HG02981 (cell line): Measurements from ENCODE around the gene CASK.

Experiments
- ATAC-seq: cut with Tn5 transposase; IDR thresholded peaks from one replicate; pipeline ENCODE4 v1.9.1; 2021; ENCODE audit warnings: mild to moderate bottlenecking, moderate library complexity; ENCODE audit not compliant: unreplicated experiment

CASK gene

DNA sequence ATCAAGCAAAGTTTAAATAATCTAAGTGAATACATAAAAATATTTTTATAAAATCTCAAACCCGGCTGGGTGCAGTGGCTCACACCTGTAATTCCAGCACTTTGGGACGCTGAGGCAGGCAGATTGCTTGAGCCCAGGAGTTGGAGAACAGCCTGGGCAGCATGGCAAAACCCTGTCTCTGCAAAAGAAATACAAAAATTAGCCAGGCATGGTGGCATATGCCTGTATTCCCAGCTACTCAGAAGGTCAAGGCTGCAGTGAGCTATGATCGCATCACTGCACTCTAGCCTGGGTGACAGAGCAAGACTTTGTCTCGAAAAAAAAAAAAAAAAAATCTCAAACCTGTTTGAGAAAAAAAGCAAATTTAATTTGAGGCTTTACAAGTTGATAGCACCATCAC, 331.4 kb downstream of the CASK start:
- ATAC-seq = no peak

DNA sequence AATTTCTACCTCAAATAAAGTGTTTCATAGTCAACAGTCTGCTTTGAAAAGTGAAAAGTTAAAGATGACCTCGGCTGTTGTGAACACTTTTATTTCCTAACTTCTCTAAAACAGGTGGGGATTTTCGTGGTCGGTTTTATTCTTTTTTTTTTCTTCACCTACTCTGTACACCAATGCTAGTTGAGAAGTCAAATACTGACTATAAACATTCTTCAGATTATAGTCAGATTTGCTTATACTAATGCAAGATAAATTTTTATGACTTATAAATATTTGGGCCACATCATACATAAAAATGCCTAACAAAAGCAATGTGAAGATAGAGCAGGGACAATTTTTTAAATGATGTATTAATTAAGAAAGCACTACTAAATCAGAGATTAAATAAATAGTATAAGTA, 332.7 kb downstream of the CASK start:
- no peak for ATAC-seq

DNA sequence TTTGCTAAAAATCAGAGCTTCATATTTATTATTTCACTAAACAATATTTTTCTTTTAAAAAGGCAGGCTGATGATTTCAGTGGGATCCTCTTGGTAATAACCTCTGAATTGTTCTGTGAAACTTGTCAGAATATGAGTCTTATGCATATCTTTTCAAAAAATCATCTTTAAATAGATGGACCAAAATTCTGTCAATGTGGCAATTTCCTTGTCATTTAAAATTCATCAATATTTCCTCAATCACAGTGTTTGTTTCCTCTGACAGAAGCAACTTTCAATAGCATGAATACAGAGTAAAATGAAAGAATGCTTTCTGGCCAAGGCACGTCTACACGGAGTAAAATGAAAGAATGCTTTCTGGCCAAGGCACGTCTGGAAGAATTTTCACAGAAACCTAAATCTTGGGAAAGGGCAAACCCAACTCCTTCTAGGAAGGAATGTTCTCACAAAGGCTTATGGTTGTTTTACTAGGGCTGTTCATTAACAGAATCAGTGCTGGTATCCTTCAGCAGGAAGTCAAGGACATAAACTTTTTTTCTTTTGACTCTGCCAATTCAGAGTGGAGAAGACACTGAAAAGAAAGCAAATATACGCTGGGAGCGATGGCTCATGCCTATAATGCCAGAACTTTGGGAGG, 333.6 kb downstream of the CASK start:
- no peak for ATAC-seq

DNA sequence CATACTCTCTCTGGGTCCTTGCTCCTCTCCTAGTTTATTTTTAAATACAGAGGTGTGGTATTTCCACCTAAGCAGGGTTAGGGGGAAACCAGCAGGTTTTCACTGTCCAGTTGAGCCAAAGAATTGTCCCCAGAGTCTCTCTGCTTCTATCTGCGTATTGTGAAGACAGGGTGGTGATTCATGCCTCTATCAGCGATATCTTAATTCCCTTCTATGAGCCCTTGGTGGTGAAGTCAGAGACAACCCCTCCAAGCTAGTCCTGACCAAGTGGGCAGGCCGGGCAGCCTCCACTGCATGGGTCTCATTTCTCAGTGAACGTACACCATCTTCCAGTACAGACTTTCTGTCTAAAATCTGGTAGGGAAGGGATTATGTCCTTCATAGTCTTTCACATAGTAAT, 335.1 kb downstream of the CASK start:
- ATAC-seq = no peak

DNA sequence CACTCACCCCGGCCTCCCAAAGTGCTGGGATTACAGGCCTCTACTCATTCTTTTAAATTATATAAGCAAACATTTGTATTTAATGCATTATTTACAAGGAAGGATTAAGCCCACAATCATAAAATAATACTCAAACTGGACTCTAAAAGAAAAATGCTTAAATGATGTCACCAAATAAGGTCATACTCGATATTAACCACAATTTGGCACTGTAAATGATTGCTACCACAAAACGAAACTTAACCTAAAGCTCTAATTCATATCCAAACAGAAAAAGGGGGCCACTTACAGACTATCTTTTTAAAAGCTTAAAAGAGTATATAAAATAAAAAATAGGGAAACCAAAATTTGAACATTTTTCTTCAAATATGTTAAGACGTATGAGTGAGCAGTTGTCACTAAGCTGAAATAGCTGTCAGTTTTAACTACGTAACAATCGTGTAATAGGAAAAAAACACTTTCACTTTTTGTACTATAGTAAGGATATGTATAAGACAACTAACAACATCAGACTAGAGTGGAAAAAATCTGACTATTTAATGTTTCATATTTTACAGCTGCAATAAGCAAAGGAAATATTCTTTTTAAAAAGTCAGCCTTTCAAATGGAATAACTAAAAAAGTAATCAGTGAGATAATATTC, 342.8 kb downstream of the CASK start:
- peak; percentile 60 for ATAC-seq

DNA sequence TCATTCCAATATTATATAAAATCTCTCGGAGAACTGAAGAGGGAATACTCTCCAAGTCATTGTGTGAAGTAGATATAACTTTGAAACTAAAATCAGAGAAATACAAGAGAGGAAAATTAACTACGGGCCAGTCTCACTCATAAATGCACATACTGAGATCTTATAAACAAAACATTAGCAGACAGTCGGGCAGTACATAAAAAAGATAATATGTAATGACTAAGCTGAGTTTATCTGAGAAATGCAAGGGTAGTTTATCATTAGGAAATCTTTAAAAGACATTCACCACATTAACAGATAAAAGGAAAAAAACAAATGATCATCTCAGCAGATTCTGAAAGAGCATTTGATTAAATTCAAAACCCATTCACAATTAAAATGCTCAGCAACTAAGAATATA, 359.5 kb downstream of the CASK start:
- ATAC-seq = no peak

DNA sequence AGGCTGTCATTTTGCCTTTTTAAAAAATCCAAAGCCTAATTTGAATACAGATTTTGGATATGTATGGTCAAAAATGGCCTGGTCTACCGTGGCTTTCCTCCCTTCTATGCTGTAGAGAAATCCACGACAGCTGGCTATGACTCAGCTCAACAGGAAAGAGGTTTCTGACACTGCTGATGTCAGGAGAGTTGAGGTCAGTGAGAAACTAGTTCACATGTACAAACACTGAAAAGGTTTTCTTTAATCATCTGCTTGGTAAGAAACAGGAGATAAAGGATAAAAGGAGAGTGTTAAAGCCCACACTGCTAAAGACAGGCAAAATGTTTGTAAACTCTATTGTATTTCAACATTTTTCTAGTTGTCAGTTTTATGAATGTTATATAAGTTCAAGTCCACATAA, 362.3 kb downstream of the CASK start:
- ATAC-seq = peak; percentile 93

DNA sequence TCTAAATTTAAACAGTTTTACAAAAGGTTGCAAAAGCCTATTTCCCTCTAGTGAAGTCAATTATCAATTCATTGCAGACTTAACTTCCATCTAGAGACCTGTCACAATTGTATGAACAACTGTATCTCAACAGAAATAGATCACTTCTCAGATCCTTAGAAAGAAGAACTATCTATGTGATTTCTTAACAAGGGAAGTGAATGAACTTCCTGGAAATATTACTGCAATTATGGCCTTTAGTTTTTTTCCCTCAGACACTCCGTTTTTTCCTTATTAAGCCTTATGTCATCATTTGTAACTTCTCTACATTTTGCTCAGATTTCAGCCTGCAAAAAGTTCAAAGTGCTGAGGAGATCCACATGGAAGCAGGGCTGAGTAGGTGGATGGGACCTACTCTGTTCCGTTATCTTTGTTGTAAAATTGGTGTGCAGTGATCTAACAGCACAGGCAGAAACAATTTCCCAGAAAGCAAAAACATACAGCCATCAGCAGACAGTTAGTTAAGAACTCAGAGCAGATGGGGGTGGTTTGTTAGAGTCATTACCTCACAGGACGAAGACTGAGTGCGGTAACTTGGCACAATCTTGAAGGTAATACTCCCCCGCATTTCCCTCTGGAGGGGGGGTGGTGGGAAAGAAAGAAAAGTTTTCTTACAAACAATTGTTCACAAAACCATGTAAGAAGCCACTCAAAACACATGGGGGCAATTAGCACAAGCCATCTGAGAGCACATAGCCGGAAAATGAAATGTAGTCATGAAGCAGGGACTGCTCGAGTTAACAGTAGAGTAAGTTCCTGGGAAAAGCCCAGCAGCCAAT, 363.9 kb downstream of the CASK start:
- ATAC-seq = no peak

DNA sequence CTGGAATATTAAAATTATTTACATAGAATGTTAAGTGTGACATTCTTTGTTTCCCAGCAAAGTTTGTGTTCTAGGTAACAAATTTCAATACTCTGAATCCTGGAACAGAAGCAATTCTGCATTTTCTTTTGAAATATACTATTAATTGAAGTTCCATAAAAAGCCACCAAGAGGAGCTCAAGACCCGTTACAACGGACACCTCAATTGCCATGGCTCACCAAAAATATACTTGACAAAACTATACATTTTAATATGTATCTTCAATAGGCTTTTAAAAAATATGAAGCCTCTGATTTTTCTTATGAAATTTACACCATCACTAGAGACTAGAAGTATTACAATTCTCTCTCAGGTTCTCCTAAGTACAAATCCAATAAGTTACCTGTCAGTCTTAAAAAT, 364.8 kb downstream of the CASK start:
- no peak for ATAC-seq

DNA sequence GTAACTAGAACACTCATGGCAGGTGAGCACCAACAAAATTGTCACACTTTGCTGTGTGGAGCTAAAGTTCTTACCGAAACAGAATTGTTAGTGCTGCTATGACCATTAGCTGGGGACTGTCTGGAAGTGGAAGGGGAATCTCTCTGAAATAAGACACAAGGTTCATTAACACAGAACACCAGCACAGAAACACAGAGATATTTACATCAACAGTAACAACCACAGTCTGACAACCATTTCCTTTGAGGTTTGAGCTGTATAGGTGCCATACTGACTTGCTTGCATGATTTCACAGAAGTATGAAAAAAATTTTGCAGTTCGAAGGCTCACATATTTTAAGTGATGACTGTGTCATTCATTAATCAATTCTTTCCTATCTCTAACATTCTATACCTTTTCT, 366.4 kb downstream of the CASK start:
- ATAC-seq = peak; percentile 61

DNA sequence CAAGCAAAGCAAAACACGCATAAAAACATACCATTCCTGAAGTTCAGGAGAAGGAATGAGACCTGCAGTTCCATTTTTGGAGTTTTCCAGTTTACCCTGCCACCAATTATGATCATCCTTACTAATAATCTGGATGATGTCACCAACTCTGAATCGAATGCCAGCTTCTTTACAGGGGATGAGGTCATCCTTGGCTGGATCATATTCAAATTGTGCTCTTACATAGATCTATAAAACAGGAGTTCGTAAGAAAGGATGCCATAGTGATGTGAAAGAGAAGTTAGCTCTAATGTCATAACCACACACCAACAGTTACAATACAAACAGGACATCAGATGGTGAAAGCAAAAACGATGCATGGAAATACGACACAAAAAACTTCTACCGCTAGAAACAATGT, 369.7 kb downstream of the CASK start:
- no peak for ATAC-seq

DNA sequence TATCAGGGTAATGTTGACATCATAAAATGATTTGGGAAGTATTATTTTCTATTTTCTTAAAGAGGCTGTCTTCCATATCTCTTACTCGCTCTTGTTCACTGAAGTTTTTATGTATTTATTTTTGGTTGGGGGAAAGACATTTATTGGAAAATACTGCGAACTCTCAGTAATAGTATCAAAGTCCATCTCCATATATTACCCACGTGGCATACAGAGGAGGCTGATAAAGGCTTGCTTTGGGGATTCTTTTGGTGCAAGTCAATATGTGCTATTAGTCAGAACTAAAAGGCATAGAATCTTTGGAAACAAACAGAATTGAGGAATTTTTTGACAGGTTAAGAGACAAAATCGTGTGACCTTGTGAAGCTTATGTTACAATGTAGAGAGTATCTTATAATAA, 374.9 kb downstream of the CASK start:
- ATAC-seq = no peak

DNA sequence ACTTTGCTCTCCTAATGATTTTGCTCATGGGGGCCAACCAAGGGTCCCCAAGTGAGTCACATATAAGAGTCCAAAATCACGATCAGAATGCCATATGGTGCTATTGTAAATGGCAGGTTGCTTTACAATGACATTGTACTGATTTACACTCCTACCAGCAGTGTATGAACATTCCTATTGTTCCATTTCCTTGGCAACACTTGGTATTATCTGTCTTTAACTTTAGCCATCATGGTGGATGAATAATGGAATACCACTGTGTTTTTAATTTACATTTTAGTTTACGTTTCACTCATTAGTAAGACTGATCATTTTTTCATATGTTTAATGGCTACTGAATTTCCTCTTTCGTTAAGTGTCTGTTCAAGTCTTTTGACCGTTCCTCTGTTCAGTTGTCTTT, 379.7 kb downstream of the CASK start:
- ATAC-seq = no peak

DNA sequence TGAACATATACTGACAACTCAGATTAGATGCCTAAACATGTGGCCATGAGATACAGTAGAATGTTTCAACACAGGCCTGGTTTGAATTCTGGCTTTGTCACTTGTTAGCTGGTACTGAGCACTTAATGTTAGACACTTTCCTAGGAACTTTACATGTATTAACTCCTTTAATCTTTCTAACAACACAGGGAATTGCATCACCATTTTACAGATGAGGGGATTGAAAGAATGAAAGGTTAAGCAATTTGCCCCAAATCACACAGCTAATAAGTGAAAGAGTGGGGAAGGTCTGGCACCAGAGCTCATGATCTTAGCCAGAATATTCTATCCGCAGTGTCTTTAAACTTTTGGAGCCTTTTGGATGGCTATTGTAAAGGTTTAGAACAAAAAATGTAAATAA, 380.3 kb downstream of the CASK start:
- no peak for ATAC-seq

DNA sequence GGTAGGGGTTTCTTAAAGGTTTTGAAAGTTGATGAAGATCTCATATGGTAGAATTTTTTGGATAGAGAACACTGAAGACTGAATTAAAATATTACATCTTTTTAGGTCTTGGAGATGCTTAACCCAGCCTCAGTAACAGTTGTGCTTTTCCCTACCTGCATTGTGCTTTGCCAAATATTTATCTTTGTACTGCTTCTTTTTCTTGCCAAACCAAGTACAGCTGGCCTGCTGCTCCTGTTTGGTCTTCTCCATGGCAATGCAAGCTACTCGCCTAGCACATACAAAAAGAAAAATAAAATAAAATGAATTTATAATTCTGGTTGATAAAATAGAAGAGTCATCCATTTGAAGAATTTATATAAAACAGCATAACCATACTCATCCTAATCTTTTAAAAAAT, 380.8 kb downstream of the CASK start:
- ATAC-seq = no peak

DNA sequence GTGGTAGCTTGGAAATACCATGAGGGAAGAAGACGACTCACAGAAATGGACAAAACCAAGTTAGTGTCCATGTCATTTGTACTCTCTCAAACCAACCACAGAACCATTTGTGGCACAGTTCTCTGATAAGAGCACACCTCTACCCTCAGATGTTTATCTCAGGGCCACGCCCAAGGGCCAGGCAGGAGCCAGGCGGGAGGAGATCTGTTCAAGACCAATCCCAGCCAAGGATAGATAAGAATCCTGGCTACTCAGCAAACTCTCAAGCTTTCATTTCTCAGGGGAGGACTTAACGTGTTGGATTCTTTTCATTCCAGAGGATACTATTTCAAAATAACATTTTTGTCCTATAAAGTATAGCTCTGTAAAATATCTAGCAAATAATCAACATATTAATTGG, 381.2 kb downstream of the CASK start:
- ATAC-seq = no peak

DNA sequence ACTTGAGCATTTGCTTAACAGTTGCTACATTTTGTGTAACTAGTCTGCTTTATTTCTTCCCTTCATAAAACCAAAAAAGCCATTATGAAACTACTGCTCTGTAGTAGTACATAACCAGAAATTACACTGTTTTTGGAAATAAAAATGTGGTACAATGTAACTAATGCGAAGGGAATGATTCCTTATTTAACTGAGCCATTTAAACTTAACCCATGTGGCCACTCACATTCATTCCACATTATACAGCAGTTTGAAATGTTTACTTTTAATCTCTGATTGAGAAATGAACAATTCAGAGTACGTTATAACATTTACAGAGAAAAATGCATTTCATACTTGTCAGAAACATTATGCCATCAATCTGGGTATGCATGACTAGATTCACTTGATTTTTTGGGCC, 382.0 kb downstream of the CASK start:
- ATAC-seq = no peak

DNA sequence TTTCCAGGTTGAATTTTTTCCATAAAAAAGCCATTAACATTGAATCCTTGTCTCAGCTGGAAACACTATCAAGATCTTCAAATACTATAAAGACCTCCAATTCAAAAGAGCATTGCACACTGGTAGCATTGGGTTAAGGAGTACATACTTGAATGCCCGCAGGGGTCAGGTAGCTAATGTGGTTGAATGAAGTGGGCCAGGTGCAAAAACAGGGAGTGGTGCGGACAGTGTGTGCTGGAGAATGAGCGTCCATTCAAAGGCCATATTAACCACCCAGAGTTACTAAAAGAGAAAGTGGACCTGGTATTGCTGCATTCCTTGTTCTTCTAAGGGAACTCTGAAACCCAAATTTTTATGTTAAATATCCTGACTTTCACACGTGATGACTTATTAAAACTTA, 384.6 kb downstream of the CASK start:
- ATAC-seq = no peak

DNA sequence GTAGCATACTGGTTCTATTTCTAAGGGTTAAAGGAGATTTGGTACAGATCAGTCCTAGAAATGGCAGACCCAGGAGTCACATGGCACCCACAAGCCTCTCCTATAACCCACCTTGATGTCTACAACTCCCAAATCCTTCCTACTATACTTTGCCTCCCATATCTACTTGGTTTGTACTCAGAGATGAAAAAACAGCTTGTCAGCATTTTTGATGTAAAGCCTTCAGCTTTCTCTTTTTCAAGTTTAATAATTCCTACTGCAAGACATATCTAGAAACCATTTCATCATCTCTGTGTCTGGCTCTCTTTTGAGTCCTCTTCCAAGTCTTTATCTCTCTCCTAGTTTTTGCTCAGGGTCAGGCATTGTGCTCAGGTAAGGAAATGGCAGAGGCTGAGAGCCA, 393.3 kb downstream of the CASK start:
- no peak for ATAC-seq

DNA sequence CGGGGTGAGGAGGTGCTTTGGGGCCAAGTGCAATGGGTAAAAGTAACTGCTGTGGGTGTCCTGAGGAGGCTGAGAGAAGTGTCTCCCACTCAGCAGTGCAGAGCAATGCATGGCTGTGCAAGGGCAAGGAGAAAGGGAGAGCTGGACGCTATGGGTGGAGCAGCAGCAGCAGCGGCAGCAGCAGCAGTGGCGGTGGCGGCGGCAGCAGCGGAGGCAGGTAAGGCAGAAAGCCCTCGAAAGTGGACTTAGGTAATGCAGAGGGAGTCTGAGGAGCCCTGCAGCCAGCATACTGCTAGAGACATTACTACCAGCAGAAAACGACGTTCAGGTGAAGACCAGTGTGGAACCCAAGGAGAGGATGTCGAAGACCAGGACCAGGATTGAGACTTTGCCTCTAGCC, 394.1 kb downstream of the CASK start:
- ATAC-seq = no peak

DNA sequence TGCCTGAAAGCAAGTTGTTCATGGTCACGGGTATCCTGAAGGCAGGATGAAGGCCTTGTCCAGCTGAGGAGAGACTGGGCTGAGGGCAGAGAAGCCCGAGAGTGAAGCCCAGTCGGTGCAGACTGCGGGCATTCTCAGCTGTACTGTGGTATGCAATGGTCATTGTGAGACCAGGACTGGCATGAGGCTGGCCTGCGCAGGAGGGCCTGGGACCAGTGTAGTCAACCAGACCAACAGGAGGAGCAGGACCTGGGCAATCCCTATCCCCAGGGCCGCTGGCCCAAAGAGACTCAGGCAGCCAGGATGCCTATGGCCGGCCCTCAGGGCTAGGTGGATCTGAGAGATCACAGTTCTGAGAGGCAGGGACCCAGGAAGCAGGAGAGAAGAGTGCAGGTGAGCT, 394.6 kb downstream of the CASK start:
- no peak for ATAC-seq

DNA sequence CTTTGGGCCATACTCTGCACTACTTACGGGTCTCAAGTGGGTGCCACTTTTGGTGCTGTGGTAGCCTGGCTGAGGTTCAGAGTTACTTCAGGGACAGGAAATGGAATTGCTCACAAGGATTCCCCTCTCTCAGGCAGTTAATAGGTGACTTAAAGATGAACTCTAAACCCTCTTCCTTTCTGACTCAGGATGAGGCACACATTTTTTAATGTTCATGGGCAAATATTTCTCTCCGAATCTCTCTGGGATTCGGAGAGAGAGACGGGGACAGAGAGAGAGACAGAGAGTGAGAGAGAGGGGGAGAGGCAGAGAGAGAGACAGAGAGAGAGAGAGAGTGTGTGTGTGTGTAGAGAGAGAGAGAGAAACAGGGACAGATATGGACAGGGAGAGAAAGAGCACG, 396.4 kb downstream of the CASK start:
- ATAC-seq = no peak
